DMS 273 treated with DMSO at 0.1 percent for 48 hours (cell line): ENCODE measurements around the gene SLC16A2.

Experiments
- DNase-seq: peaks from one replicate; lab custom pipeline; 2025; lab: John Stamatoyannopoulos, UW

SLC16A2 gene

DNA sequence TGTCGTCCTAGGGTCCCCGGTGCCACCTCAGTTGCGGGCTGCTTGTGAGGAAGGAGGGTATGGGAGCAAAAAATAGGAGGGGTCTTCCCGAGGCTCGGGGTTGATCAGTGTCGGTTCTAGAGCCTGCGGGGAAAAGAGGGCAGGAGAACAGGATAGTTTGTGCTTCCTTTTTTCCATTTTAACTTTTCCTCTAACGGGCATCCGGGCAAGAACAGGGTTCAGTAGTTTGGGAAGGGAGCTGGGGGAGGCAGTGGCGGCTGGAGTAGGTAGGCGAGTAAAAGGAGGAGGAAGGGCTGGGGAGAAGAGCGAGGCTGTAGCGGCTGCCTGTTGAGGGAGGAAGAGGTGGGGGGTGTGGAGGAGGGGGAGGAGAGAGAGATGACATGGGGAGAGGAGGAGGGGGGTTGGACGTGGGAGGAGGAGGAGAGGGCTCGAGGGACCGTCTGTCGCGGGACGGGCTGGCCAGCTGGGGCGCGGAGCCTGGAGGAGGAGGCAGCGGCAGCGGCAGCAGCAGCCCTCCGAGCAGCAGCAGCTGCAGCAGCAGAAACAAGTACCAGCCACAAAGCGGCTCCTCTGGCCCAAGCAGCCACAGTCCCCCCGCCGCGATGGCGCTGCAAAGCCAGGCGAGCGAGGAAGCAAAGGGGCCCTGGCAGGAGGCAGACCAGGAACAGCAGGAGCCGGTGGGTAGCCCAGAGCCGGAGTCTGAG lies at the start of gene SLC16A2:
Gene SLC16A2, plus strand, starts transcription at position 458 of the 704 bp plus-strand sequence. Its CDS starts 145 bp downstream, at position 603.
- DNase-seq = peak; percentile 84

GRCh38 chrX:74372272-74372671 lies 49.0 kb upstream of the SLC16A2 start:
- no peak for DNase-seq

DNA sequence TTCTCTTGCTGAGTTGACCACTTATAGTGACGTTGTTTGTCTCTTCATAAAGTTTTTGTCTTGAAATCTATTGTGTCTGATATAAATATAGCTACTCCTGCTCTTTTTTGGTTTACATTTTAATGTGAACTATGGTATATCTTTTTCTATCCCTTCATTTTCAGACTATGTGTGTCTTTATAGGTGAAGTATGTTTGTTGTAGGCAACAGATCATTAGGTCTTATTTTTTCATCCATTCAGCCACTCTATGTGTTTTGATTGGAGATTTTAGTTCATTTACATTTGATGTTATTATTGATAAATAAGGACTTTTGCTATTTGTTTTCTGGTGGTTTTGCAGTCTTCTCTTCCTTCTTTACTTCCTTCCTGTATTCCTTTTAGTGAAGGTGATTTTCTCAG lies 44.0 kb upstream of the SLC16A2 start:
- no peak for DNase-seq

GRCh38 chrX:74382613-74383012 lies 38.7 kb upstream of the SLC16A2 start:
- DNase-seq = peak; percentile 38

DNA sequence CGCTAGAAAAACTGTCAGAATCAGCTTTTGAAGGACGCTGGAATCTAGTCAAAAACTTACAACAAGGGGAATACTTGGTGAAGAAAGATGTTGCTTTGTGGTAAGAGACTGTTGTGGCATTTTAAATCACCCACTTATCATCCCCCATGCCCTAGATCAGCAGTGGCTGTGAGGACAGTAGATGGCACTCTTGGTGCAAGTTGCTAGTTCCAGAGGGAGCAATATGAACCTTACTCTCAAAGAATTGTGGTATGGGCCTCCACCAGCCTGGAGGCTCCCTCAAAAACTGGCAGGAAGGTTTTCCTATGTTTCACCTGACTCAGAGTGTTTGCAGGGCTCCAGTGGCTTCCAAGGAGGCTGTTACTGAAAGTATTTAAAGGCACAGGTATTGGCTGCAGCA lies 37.7 kb upstream of the SLC16A2 start:
- peak; percentile 7 for DNase-seq

DNA sequence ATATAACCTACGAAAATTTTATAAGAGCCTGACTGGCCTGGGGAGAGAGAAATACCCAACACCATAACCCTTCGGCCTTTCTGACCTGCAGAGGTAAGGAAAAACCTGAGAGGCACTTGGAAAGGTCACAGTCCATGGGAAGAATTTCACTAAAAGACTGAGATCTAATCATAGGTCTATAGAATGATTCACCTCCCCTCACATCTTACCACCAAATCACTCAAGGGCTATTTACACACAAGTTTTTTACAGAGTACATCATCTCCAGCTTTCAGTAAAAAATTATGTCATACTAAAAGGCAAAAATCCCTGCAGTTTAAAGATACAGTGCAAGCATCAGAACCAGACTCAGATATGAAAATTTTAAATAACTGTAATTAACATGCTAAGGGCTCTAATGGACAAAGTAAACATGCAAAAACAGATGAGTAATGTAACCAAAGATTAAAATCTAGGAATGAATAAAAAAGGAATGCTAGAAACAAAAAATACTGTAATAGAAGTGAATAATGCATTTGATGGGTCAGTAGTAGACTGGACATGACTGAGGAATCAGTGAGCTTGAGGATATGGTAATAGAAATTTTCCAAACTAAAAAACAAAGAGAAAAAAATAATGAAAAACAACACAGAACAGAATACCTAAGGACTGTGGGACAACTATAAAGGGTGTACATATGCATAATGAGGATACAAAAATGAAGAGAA lies 32.1 kb upstream of the SLC16A2 start:
- DNase-seq = no peak

- DNase-seq = no peak
Observed at GRCh38 chrX:74395556-74395955, 25.7 kb upstream of the SLC16A2 start.

DNA sequence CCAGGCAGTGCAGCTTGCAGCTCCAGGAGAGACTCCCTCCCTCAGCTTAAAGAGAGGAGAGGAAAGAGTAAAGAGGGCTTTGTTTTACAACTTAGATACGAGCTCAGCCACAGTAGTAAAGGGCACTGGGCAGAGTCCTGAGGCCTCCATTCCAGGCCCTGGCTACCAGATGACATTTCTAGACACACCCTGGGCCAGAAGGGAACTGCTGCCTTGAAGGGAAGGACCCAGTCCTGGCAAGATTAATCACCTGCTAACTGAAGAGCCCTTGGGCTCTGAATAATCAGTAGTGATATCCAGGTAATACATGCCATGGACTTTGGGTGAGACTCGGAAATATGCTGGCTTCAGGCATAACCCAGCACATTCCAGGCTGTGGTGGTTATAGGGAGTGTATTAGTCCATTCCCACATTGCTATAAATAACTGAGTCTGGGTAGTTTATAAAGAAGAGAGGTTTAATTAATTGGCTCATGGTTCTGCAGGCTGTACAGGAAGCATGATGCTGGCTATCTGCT lies 15.3 kb upstream of the SLC16A2 start:
- DNase-seq = no peak

GRCh38 chrX:74408304-74408703 lies 13.0 kb upstream of the SLC16A2 start:
- no peak for DNase-seq

GRCh38 chrX:74419864-74420195 lies 1.5 kb upstream of the SLC16A2 start:
- no peak for DNase-seq

GRCh38 chrX:74420196-74421035 lies 877 bp upstream of the SLC16A2 start:
- peak; percentile 60 for DNase-seq

GRCh38 chrX:74421740-74422352 lies 553 bp downstream of the SLC16A2 start:
- DNase-seq = no peak

GRCh38 chrX:74422576-74423288 lies 1.4 kb downstream of the SLC16A2 start:
- DNase-seq = peak; percentile 7

DNA sequence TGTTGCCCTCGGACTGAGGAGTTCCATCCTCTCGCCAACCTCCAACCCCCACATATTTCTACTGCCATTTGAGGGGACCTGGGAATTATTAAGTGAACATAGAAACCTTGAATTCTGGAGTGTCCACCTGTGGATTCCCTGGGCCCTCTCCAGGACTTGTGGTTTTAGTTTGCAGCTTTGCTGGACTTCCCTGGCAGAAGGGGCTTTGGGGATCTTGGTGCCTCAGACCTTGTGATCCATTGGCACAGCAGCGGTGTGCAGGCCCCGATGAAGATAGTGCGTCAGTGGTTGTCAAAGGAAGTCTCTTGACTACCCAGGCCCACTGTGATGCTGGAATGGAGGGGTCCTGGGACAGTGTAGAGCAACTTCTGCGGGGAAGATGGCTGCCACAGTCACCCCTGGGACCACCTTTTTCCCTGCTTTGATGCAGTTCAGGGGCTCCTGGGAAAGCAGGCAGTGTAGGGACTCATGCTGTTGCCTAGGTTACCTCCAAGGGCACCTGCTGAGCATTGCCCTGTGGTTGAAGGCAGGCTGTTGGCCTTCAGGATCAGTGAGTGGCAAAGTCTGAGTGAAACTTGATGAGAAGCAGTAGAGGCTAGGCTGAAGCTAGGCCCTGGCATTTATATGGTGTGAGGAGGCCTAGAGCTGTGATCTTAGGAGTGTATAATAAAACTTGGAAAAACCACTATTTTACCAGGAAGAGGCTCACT lies 2.2 kb downstream of the SLC16A2 start:
- DNase-seq = no peak

DNA sequence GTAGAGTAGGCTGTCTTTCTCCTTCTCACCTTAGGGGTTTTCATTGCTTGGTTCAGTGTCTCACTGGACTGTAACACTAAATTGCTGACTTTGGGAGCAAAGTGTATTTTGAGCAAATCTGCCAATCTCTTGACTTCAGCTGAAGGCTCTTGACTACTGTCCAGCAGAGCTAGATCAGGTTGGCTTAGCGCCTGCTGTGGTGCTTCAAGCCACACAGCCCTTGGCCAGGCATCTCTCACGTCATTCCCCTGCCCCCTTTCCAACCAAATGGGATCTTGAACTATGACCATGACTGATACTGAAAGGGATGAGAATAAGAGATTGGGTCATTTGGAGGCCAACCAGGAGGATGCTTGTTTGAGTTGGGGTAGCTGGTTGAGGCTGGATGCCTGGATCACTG lies 4.8 kb downstream of the SLC16A2 start:
- DNase-seq = no peak

DNA sequence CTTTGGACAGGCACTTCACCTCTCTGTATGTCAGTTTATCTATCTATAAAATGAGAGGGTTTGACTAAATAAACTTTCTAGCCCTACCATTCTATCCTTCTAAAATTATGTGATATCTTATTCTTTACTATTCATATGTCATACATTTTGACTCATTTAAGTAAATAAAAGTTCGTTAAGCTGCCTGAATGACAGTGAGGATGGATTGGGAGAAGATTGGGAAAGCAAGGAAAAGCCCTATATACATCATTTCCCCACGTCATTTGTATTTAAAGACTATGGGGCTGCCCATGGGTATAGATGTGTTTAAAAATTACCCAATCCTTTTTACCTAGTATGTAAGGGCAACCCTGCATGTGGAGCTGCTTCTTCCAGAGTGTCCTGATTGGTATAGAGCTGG lies 5.3 kb downstream of the SLC16A2 start:
- DNase-seq = no peak

DNA sequence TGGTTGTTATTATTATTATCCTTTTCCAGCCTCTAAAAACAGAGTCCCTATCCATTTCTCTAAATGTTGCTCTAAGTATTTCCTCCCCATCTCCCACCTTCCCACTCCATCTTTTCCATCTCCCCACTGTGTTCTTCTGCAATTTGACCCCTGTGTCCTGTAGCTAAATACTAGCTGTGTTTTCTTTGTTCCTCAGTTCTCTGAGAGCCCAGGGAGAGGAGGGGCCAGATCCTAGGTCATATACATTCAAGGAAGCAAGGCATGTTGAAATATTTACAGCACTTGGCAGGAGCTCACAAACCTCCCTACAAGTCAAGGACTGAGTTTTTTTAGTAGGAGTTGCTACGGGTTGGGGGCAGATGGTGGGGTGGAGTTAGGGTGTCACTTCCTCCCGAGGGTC lies 10.5 kb downstream of the SLC16A2 start:
- peak; percentile 25 for DNase-seq

- peak; percentile 55 for DNase-seq
Observed at GRCh38 chrX:74434336-74434735, 13.0 kb downstream of the SLC16A2 start.

DNA sequence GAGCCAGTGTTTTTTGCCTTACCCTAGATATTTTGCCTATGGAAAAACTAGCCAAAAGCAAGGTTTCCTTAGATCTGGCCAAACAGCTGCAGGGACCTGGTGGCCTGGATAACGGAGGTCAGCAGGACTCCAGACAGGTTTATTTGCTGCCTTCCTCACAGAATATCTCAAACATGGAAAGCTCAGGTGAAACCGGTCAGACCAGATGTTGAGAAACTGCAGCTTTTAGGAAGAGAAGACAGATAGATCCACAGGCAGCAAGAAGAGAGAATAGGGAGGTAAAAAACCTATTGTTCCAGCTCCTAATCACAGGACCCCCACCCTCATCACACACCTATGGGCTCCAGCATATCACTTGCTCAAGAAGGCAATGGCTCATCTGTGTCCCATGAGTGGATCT lies 16.2 kb downstream of the SLC16A2 start:
- no peak for DNase-seq

DNA sequence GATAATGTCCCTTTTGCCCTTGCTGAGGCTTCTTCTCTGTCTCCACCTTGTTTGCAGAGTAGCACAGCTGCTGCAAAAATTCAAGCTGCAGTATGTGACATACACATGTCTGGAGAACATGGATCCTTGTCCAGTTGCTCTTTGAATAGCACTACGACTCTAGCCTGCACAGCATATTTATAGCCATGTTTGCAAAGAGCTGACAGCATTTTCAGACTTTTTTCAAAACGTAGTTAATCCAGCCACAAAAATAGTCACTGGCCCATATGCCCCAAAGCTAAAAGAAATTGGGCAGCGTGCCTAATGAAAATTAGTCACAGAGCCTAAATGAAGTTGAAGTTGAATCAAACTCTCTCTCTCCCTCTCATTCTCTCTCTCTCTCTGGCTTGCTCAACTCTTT lies 17.5 kb downstream of the SLC16A2 start:
- DNase-seq = no peak

GRCh38 chrX:74445099-74445498 lies 23.8 kb downstream of the SLC16A2 start:
- DNase-seq = no peak
